Sigmoid colon (tissue), 7 donors: ENCODE results near the gene ERCC6L2. TPM values are rescaled to one million over a fixed set of nuclear protein-coding genes. Genes with fewer than 3 reads are reported as not detected.

Source experiments
- DNase-seq: peaks from one replicate; pipeline ENCODE4 v3.0.0-alpha.2; 2019
- H3K27ac ChIP-seq, 4 donors: fragments of 200-600 bp; sonication (generic); one replicate each; pipeline ENCODE4 v1.5.1; 2016 to 2019; ENCODE audit warnings: mild to moderate bottlenecking in 1 of 4
- H3K27me3 ChIP-seq, 3 donors: fragments of 200-600 bp; sonication (generic); one replicate each; pipeline ENCODE4 v1.5.1; 2019; ENCODE audit warnings: mild to moderate bottlenecking in 1 of 3
- H3K36me3 ChIP-seq, 4 donors: fragments of 200-600 bp; sonication (generic); one replicate each; pipeline ENCODE4 v1.5.1; 2016 to 2019
- H3K4me1 ChIP-seq, 4 donors: fragments of 200-600 bp; sonication (generic); one replicate each; pipeline ENCODE4 v1.5.1; 2017 to 2019
- H3K4me3 ChIP-seq, 4 donors: fragments of 200-600 bp; sonication (generic); one replicate each; pipeline ENCODE4 v1.5.1; 2017 to 2019; ENCODE audit warnings: mild to moderate bottlenecking in 2 of 4, moderate library complexity in 1 of 4
- H3K9me3 ChIP-seq, 4 donors: fragments of 200-600 bp in 3 of 4; sonication (generic) in 3 of 4; one replicate each; pipeline versions ENCODE4 v1.5.1 to v1.6.1; 2013 to 2019
- EP300 ChIP-seq, 4 donors: sonication (generic); formaldehyde crosslinking; IDR thresholded peaks; one replicate each; pipeline ENCODE4 v1.6.1; 2017; ENCODE audit warnings: antibody characterized with exemption in 4 of 4
- POLR2A ChIP-seq, 2 donors: fragments of 450-650 bp; IDR thresholded peaks; one replicate each; pipeline ENCODE4 v1.6.1; 2016; ENCODE audit warnings: antibody characterized with exemption in 2 of 2, mild to moderate bottlenecking in 2 of 2, moderate library complexity in 2 of 2
- POLR2AphosphoS5 ChIP-seq, 4 donors: sonication (generic); formaldehyde crosslinking; IDR thresholded peaks; one replicate each; pipeline ENCODE4 v1.6.1; 2017; ENCODE audit warnings: antibody characterized with exemption in 4 of 4
- WGBS, 2 donors: extraction: QIAGEN DNeasy Blood & Tissue Kit; methylation state at CpG; one replicate each; pipeline ENCODE4 v1.1.7; 2013; 5-methylcytosine and 5-hydroxymethylcytosine counted together
- intact Hi-C: fragments of 100-400 bp; cut with DNase I; formaldehyde crosslinking; loops from one replicate; pipeline ENCODE4 v1.15.1; 2023
- polyA plus RNA-seq, 3 donors: library from polyadenylated mRNA; stranded (reverse); fragments of 200-250 nt; gene quantifications; one replicate each; pipeline ENCODE4 v1.2.3, GENCODE V29; 2013
- total RNA-seq, 4 donors: library from RNA; depleted of rRNA; stranded (reverse); fragments of >200 nt; gene quantifications; one replicate each; pipeline ENCODE4 v1.1.0, GENCODE V29; 2016
- TF ChIP-seq, protein P1 (sequence below), 4 experiments: fragments of 450-650 bp in 3 of 4; fragments of 200-600 bp in 1 of 4; IDR thresholded peaks; one replicate each; pipeline ENCODE4 v1.5.1; 2016 to 2019; ENCODE audit warnings: antibody characterized with exemption in 4 of 4, mild to moderate bottlenecking in 3 of 4, moderate library complexity in 2 of 4
- donor health status: healthy with polysubstance abuse.
- donor health status: Bipolar disorder and iron deficiency.
- donor health status: healthy.

The ERCC6L2 gene
- total and polyA plus RNA-seq, 7 donors: 4.2 to 130 (median 69.2) TPM

- WGBS, 2 donors: 99 to 100% methylated on average over 1 of the region's 1 CpG
- intact Hi-C loops: loop anchor here (5.0 kb wide), 4 partner anchors 106 to 561 kb away; partner anchors contain the start of gene FANCC
- no peaks in the 10 kb centered on the region for H3K27me3 ChIP-seq
- no peak overlapping the region for H3K4me3 ChIP-seq
- H3K9me3 ChIP-seq: no peaks in the 10 kb centered on the region
- H3K27ac ChIP-seq: no peak overlapping the region
- no peak for TF ChIP-seq POLR2A (IDR thresholded peaks at IDR 0.05)
- no peak for TF ChIP-seq EP300 (IDR thresholded peaks at IDR 0.05)
- TF ChIP-seq, protein P1, sequence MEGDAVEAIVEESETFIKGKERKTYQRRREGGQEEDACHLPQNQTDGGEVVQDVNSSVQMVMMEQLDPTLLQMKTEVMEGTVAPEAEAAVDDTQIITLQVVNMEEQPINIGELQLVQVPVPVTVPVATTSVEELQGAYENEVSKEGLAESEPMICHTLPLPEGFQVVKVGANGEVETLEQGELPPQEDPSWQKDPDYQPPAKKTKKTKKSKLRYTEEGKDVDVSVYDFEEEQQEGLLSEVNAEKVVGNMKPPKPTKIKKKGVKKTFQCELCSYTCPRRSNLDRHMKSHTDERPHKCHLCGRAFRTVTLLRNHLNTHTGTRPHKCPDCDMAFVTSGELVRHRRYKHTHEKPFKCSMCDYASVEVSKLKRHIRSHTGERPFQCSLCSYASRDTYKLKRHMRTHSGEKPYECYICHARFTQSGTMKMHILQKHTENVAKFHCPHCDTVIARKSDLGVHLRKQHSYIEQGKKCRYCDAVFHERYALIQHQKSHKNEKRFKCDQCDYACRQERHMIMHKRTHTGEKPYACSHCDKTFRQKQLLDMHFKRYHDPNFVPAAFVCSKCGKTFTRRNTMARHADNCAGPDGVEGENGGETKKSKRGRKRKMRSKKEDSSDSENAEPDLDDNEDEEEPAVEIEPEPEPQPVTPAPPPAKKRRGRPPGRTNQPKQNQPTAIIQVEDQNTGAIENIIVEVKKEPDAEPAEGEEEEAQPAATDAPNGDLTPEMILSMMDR (IDR thresholded peaks at IDR 0.05): no peak
- TF ChIP-seq POLR2AphosphoS5 (IDR thresholded peaks at IDR 0.05): no peak
- H3K4me1 ChIP-seq: peaks cover 0 to 31% (median 16%) of the 10 kb centered on the region in 4 donors
- DNase-seq: no peak
- peaks cover 0 to 17% (median under 1%) of the 10 kb centered on the region in 4 donors for H3K36me3 ChIP-seq
These were observed 2.5 kb downstream of the ERCC6L2 start for GRCh38 chr9:95877984-95878383.

- TF ChIP-seq POLR2AphosphoS5 (IDR thresholded peaks at IDR 0.05) (no peak), EP300 (IDR thresholded peaks at IDR 0.05) (no peak), POLR2A (IDR thresholded peaks at IDR 0.05) (no peak)
- TF ChIP-seq, protein P1 (IDR thresholded peaks at IDR 0.05): no peak
- H3K9me3 ChIP-seq: no peaks in the 10 kb centered on the region
- intact Hi-C loops: loop anchor here (5.0 kb wide), 4 partner anchors 107 to 562 kb away; partner anchors contain the start of gene FANCC
These were observed 4.1 kb downstream of the ERCC6L2 start for GRCh38 chr9:95879591-95879990.

DNA sequence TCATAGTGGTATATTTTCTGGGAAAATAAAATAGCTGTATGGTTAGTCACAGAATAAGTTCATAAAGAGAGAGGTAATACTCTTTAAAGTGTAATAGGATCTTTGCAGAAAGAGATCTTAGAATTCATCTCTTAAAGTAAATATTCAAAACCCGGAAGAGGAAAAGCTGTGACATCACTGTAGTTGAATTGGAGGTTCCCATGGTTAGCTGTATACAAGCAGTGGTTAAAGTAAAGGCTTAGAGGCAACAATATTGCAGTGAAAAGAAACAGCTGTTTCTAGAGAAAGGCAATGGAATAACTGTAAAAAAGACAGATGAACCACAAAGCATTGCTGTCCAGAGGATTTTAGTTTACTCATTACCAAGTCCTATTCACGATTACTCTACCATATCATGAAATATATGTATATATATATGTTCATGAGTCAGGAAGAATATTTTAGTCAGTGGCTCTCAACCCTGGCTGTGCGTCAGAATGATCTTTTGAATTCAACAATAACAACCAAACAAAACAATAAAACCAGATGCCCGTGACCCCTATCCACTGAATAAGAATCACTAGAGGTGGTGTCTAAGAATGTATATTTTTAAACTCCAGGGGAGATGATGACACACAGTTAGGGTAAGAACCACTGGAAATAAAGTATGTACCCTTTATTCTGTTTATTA, 4.7 kb downstream of the ERCC6L2 start:
- no peaks in the 10 kb centered on the region for H3K27me3 ChIP-seq
- peaks cover 0 to 23% (median 3%) of the 10 kb centered on the region in 4 donors for H3K36me3 ChIP-seq
- H3K4me3 ChIP-seq: no peak overlapping the region
- intact Hi-C loops: no loop called here
- DNase-seq: no peak
- peak overlapping the region in 2 of 4 donors; percentile 6 to 30 for H3K27ac ChIP-seq
- WGBS, 2 donors: 69 to 71% methylated on average over 4 of the region's 4 CpGs
- H3K4me1 ChIP-seq: peaks cover 0 to 16% (median 6%) of the 10 kb centered on the region in 4 donors
- no peaks in the 10 kb centered on the region for H3K9me3 ChIP-seq
- TF ChIP-seq POLR2A (IDR thresholded peaks at IDR 0.05) (no peak), EP300 (IDR thresholded peaks at IDR 0.05) (no peak), POLR2AphosphoS5 (IDR thresholded peaks at IDR 0.05) (no peak)
- TF ChIP-seq, protein P1 (IDR thresholded peaks at IDR 0.05): no peak

More at GRCh38 chr9:95879591-95879990, 4.1 kb downstream of the ERCC6L2 start:
- H3K4me3 ChIP-seq: no peak overlapping the region
- H3K27ac ChIP-seq: peak overlapping the region in 2 of 4 donors; percentile 6 to 30
- peaks cover 0 to 23% (median 3%) of the 10 kb centered on the region in 4 donors for H3K36me3 ChIP-seq
- H3K4me1 ChIP-seq: peaks cover 0 to 18% (median 8%) of the 10 kb centered on the region in 4 donors
- no peaks in the 10 kb centered on the region for H3K27me3 ChIP-seq
- no peak for DNase-seq

GRCh38 chr9:95887926-95888497, 12.5 kb downstream of the ERCC6L2 start:
- intact Hi-C loops: no loop called here
- Histone ChIP-seq H3K27ac (no peak overlapping the region), H3K4me3 (no peak overlapping the region), H3K4me1 (peaks cover 0 to 7% (median 0%) of the 10 kb centered on the region in 4 donors), H3K36me3 (peaks cover 0 to 7% (median 3%) of the 10 kb centered on the region in 4 donors), H3K9me3 (no peaks in the 10 kb centered on the region), H3K27me3 (no peaks in the 10 kb centered on the region)
- TF ChIP-seq POLR2AphosphoS5 (IDR thresholded peaks at IDR 0.05): no peak
- no peak for TF ChIP-seq POLR2A (IDR thresholded peaks at IDR 0.05)
- no peak for TF ChIP-seq EP300 (IDR thresholded peaks at IDR 0.05)
- TF ChIP-seq, protein P1 (IDR thresholded peaks at IDR 0.05): no peak
- WGBS, 2 donors: 58 to 77% methylated on average over 1 of the region's 1 CpG
- no peak for DNase-seq
